Endothelial cell of umbilical vein (primary cell): ENCODE data around the gene GTF3C5. TPM values are rescaled to one million over a fixed set of nuclear protein-coding genes. Genes with fewer than 3 reads are reported as not detected.

Experiments
- BruUV-seq: library from RNA; stranded (reverse); fragments of 400-500 nt; replicated peaks from 2 replicates; lab custom pipeline; 2021; lab: Mats Ljungman, UMichigan
- CTCF ChIA-PET: fragments of 300-600, 350-600 bp; sonication (Branson Sonifier 250); formaldehyde crosslinking; loops from one replicate; lab custom pipeline; 2021; ENCODE audit warnings: antibody characterized with exemption, inconsistent platforms; lab: Charles Lee
- POLR2A ChIA-PET: fragments of 300-600, 350-600 bp; sonication (Branson Sonifier 250); formaldehyde crosslinking; loops from one replicate; lab custom pipeline; 2021; ENCODE audit warnings: antibody characterized with exemption, inconsistent platforms; lab: Charles Lee
- DNase-seq: peaks from one replicate; pipeline ENCODE4 v3.0.0-alpha.2; 2011; ENCODE audit warnings: low read depth, low spot score
- FAIRE-seq: peaks from 2 replicates; lab custom pipeline; 2011; peaks lifted over from hg19 to GRCh38; lab: Jason Lieb, UNC
- H2AFZ ChIP-seq: 2 replicates; pipeline ENCODE4 v1.6.0; 2012; ENCODE audit warnings: low read depth, low read length, control low read depth, inconsistent platforms
- H3K27ac ChIP-seq: 2 replicates; pipeline ENCODE4 v1.5.1; 2011; ENCODE audit warnings: low read depth, mild to moderate bottlenecking, control low read depth, low read length, moderate library complexity; ENCODE audit not compliant: insufficient read depth
- H3K27me3 ChIP-seq, 2 experiments: 2 replicates each; pipeline versions ENCODE4 v1.6.0 to v1.6.1; 2011; ENCODE audit warnings: low read length in 2 of 2, mixed read lengths in 1 of 2; ENCODE audit not compliant: control insufficient read depth in 2 of 2, insufficient read depth in 2 of 2
- H3K36me3 ChIP-seq, 2 experiments: 2 replicates in 1 of 2; 3 replicates in 1 of 2; pipeline ENCODE4 v1.5.1; 2011; ENCODE audit warnings: low read length in 2 of 2, mild to moderate bottlenecking in 1 of 2, moderate library complexity in 1 of 2; ENCODE audit not compliant: control insufficient read depth in 2 of 2, insufficient read depth in 2 of 2; ENCODE audit errors: extremely low read depth in 1 of 2
- H3K4me1 ChIP-seq: 3 replicates; pipeline ENCODE4 v1.5.1; 2011; ENCODE audit warnings: mild to moderate bottlenecking, low read length; ENCODE audit not compliant: control insufficient read depth, insufficient read depth; ENCODE audit errors: extremely low read depth
- H3K4me2 ChIP-seq: 2 replicates; pipeline ENCODE4 v1.6.1; 2011; ENCODE audit warnings: low read length, control low read depth, mixed read lengths; ENCODE audit not compliant: insufficient read depth
- H3K4me3 ChIP-seq, 3 experiments: fragments of 200-600 bp in 1 of 3; sonication (generic), shearing (Covaris generic) in 1 of 3; replicated peaks in 1 of 3; 2 replicates each; pipeline ENCODE4 v1.5.1; 2011 to 2016; ENCODE audit warnings: control low read depth in 3 of 3, low read length in 3 of 3, mild to moderate bottlenecking in 2 of 3, inconsistent platforms in 1 of 3, low read depth in 1 of 3, moderate library complexity in 1 of 3; ENCODE audit not compliant: insufficient read depth in 1 of 3
- H3K79me2 ChIP-seq: 2 replicates; pipeline ENCODE4 v1.6.0; 2012; ENCODE audit warnings: low read length, inconsistent platforms; ENCODE audit not compliant: control insufficient read depth, insufficient read depth
- H3K9ac ChIP-seq: replicated peaks from 2 replicates; pipeline ENCODE3; 2011; ENCODE audit warnings: low read length, control low read depth; ENCODE audit not compliant: insufficient read depth; ENCODE audit errors: extremely low read depth
- H3K9me1 ChIP-seq: replicated peaks from 3 replicates; pipeline ENCODE4 v1.6.0; 2011; ENCODE audit warnings: mild to moderate bottlenecking, low read length; ENCODE audit not compliant: control insufficient read depth, insufficient read depth; ENCODE audit errors: extremely low read depth
- H3K9me3 ChIP-seq: replicated peaks from 2 replicates; pipeline ENCODE4 v1.5.1; 2012; ENCODE audit warnings: low read length, inconsistent platforms; ENCODE audit not compliant: control insufficient read depth, insufficient read depth
- H4K20me1 ChIP-seq: replicated peaks from 2 replicates; pipeline ENCODE3; 2011; ENCODE audit warnings: mild to moderate bottlenecking, low read length; ENCODE audit not compliant: control insufficient read depth, insufficient read depth; ENCODE audit errors: extremely low read depth
- CTCF ChIP-seq, 2 donors: IDR thresholded peaks; 1 replicate in 1 of 2; 2 replicates in 1 of 2; pipeline ENCODE4 v1.5.1; 2011; ENCODE audit warnings: low read length in 2 of 2, mild to moderate bottlenecking in 2 of 2, moderate library complexity in 2 of 2, control low read depth in 1 of 2, inconsistent platforms in 1 of 2, low read depth in 1 of 2; ENCODE audit not compliant: insufficient read depth in 1 of 2; ENCODE audit errors: extremely low read depth in 1 of 2
- EZH2 ChIP-seq: IDR thresholded peaks from 2 replicates; pipeline ENCODE4 v1.6.1; 2012; ENCODE audit warnings: borderline replicate concordance, low read depth, mild to moderate bottlenecking, moderate library complexity, low read length, inconsistent platforms; ENCODE audit not compliant: severe bottlenecking
- FOS ChIP-seq: IDR thresholded peaks from 2 replicates; pipeline ENCODE4 v1.6.1; 2011; ENCODE audit warnings: mild to moderate bottlenecking, low read length, moderate library complexity, borderline replicate concordance; ENCODE audit not compliant: insufficient read depth
- GATA2 ChIP-seq: IDR thresholded peaks from 2 replicates; pipeline ENCODE4 v1.7.0; 2011; ENCODE audit warnings: low read depth, mild to moderate bottlenecking, moderate library complexity, mixed read lengths, low read length; ENCODE audit not compliant: insufficient read length, insufficient read depth
- JUN ChIP-seq: IDR thresholded peaks from 2 replicates; pipeline ENCODE4 v1.6.1; 2011; ENCODE audit warnings: borderline replicate concordance, low read depth; ENCODE audit not compliant: insufficient read length, insufficient read depth
- MAX ChIP-seq: IDR thresholded peaks from 2 replicates; pipeline ENCODE4 v1.6.1; 2011; ENCODE audit not compliant: insufficient read depth, insufficient read length
- MYC ChIP-seq: IDR thresholded peaks from one replicate; pipeline ENCODE4 v1.6.1; 2011; ENCODE audit warnings: mild to moderate bottlenecking, low read depth, low read length
- POLR2A ChIP-seq: IDR thresholded peaks from 2 replicates; pipeline ENCODE4 v1.6.1; 2012; ENCODE audit warnings: low read depth, mild to moderate bottlenecking, control low read depth, low read length
- POLR2AphosphoS5 ChIP-seq: IDR thresholded peaks from 2 replicates; pipeline ENCODE4 v1.6.1; 2012; ENCODE audit warnings: low read depth, mild to moderate bottlenecking, control low read depth, low read length, moderate library complexity; ENCODE audit not compliant: insufficient read depth
- dilution Hi-C: fragments of 300-500 bp; cut with MboI; formaldehyde crosslinking; loops from one replicate; pipeline ENCODE4 v1.15.0; 2019; ENCODE audit warnings: low sequenced_read_pairs; ENCODE audit not compliant: extremely low pct_ligation_motif_present
- intact Hi-C: fragments of 100-400 bp; cut with micrococcal nuclease; formaldehyde crosslinking; loops from one replicate; pipeline ENCODE4 v1.10.0; 2022
- polyA plus RNA-seq, 4 experiments: library from polyadenylated mRNA; depleted of rRNA in 3 of 4; stranded (reverse) in 3 of 4; unstranded in 1 of 4; fragments of >200 nt; gene quantifications; 2 replicates each; pipeline versions ENCODE4 v1.2.1 to v1.2.3, GENCODE V29; 2011 to 2012; ENCODE audit warnings: missing spikeins in 1 of 4
- total RNA-seq: library from RNA; stranded (reverse); gene quantifications from 2 replicates; pipeline ENCODE4 v1.2.3, GENCODE V29; 2021

GTF3C5 gene
- total and polyA plus RNA-seq, 2 donors (not counting 3 experiments of a cell fraction or from before 2014, with no cell fraction given): 65.6 to 73.8 TPM

GRCh38 chr9:132998831-132999635 lies 31.8 kb upstream of the GTF3C5 start:
- no peaks in the 10 kb centered on the region for H3K9me1 ChIP-seq
- peaks cover 3 to 6% of the 10 kb centered on the region in 2 experiments for H3K27me3 ChIP-seq
- dilution Hi-C loops (no loop called here), intact Hi-C loops (no loop called here)
- TF ChIP-seq EZH2: no peak
- no peak for TF ChIP-seq FOS
- TF ChIP-seq CTCF (IDR thresholded peaks at IDR 0.05; ENCODE audit: extremely low read depth in 1 of 2, insufficient read depth in 1 of 2, low read depth in 1 of 2, low read length in 2 of 2): no peak
- no peak for TF ChIP-seq MAX
- no peak for TF ChIP-seq MYC
- no peak for TF ChIP-seq POLR2AphosphoS5
- no peak for TF ChIP-seq POLR2A
- no peak for TF ChIP-seq GATA2
- TF ChIP-seq JUN: no peak
- no peak overlapping the region for H3K27ac ChIP-seq
- no TSS peak for BruUV-seq
- H4K20me1 ChIP-seq: no peaks in the 10 kb centered on the region
- no peaks in the 10 kb centered on the region for H3K4me1 ChIP-seq
- H3K9ac ChIP-seq: no peak overlapping the region
- no peak overlapping the region for H3K4me3 ChIP-seq
- H3K79me2 ChIP-seq: no peaks in the 10 kb centered on the region
- ChIA-PET POLR2A (no interaction called here), CTCF (interaction anchor here (1.0 to 1.1 kb wide), 2 partner anchors 17 to 23 kb away, joined by 3 read pairs; no protein-coding TSS in a partner anchor)
- no peaks in the 10 kb centered on the region for H3K9me3 ChIP-seq
- H3K36me3 ChIP-seq: no peaks in the 10 kb centered on the region
- FAIRE-seq (no peak), DNase-seq (no peak)
- H3K4me2 ChIP-seq: no peak overlapping the region
- no peak overlapping the region for H2AFZ ChIP-seq
